ENCODE measurements around the gene RTN4RL1. TPM values are rescaled to one million over a fixed set of nuclear protein-coding genes. Genes with fewer than 3 reads are reported as not detected.

Gene RTN4RL1
- total and polyA plus RNA-seq, 2 of the 13 experiments (the other 11 are each of a cell fraction or from before 2014, with no cell fraction given): 0.01 TPM; not detected in 1

DNA sequence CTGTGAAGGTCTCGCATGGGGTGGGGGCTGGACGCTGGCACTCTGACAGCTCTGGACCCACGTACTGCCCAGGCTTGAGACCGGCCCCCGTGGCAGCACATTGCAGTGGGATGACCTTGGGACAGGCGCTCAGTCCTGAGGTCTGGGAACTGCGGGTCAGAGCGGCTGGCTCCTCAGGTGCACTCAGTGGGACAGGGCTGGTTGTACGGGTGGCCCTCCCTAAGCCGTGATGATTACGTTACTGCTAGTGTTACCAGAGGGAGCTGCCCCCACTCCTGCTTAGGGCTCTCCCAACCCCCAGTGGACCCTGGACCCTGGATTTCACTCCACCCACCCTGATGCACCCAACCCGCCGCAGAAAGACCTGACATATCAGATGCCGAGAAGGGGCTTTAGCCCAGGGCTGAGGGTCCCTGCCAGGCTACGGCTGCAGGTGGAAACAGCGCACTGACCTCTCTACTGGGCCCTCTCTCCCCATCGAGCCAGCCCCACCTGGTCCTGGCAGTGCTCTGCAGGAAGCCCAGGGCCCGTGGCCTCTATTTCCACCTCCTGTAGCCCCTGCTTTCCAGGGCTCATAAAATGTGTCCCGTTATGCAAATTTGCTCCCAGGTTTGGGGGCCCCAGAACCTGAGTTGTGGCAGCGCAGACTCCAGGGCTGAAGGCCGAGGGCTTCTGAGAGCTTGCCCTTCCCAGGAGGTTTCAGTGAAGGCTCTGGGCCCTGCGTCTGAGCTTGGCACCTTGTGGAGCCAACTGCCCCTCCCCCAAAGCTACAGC is 77.2 kb downstream of the RTN4RL1 start (continued):
- TF ChIP-seq, protein P1, sequence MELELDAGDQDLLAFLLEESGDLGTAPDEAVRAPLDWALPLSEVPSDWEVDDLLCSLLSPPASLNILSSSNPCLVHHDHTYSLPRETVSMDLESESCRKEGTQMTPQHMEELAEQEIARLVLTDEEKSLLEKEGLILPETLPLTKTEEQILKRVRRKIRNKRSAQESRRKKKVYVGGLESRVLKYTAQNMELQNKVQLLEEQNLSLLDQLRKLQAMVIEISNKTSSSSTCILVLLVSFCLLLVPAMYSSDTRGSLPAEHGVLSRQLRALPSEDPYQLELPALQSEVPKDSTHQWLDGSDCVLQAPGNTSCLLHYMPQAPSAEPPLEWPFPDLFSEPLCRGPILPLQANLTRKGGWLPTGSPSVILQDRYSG (CRISPR knock-in tag; IDR thresholded peaks at IDR 0.05): no peak
- no peak for TF ChIP-seq SRSF4 (IDR thresholded peaks at IDR 0.05; ENCODE audit: low read depth, low read length, poor library complexity, severe bottlenecking)
- TF ChIP-seq BORCS8-MEF2B (CRISPR knock-in tag; IDR thresholded peaks at IDR 0.05): 0 out of 2 replicates have a peak, but pooled peaks have one; percentile 13
- 0 out of 2 replicates have a peak, but pooled peaks have one; percentile 54 for TF ChIP-seq ZNF292 (CRISPR knock-in tag; IDR thresholded peaks at IDR 0.05; ENCODE audit: borderline replicate concordance, low read depth)
- TF ChIP-seq, protein P2, sequence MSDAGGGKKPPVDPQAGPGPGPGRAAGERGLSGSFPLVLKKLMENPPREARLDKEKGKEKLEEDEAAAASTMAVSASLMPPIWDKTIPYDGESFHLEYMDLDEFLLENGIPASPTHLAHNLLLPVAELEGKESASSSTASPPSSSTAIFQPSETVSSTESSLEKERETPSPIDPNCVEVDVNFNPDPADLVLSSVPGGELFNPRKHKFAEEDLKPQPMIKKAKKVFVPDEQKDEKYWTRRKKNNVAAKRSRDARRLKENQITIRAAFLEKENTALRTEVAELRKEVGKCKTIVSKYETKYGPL (CRISPR knock-in tag; IDR thresholded peaks at IDR 0.05): no peak
- TF ChIP-seq ZNF350 (CRISPR knock-in tag; IDR thresholded peaks at IDR 0.05; ENCODE audit: borderline replicate concordance, low read depth): peak; percentile 30; the same call in 1 of the 2 replicates
- no peak for TF ChIP-seq POLR2G (IDR thresholded peaks at IDR 0.05; ENCODE audit: low read depth, low read length)
- TF ChIP-seq ZNF34 (CRISPR knock-in tag; IDR thresholded peaks at IDR 0.05; ENCODE audit: borderline replicate concordance): no peak
- TF ChIP-seq, protein P3, sequence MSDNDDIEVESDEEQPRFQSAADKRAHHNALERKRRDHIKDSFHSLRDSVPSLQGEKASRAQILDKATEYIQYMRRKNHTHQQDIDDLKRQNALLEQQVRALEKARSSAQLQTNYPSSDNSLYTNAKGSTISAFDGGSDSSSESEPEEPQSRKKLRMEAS (IDR thresholded peaks at IDR 0.05): peak; percentile 11; the same call in 1 of the 2 replicates
- TF ChIP-seq, protein P4, sequence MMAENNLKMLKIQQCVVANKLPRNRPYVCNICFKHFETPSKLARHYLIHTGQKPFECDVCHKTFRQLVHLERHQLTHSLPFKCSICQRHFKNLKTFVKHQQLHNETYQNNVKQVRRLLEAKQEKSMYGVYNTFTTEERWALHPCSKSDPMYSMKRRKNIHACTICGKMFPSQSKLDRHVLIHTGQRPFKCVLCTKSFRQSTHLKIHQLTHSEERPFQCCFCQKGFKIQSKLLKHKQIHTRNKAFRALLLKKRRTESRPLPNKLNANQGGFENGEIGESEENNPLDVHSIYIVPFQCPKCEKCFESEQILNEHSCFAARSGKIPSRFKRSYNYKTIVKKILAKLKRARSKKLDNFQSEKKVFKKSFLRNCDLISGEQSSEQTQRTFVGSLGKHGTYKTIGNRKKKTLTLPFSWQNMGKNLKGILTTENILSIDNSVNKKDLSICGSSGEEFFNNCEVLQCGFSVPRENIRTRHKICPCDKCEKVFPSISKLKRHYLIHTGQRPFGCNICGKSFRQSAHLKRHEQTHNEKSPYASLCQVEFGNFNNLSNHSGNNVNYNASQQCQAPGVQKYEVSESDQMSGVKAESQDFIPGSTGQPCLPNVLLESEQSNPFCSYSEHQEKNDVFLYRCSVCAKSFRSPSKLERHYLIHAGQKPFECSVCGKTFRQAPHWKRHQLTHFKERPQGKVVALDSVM (CRISPR knock-in tag; IDR thresholded peaks at IDR 0.05): no peak
- TF ChIP-seq PLRG1 (conservative IDR thresholded peaks at IDR 0.05): no peak
- TF ChIP-seq, protein P5, sequence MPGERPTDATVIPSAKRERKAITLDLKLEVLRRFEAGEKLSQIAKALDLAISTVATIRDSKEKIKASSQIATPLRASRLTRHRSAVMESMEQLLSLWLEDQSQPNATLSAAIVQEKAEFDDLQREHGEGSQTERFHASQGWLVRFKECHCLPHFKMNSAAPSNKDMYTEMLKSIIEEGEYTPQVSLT (CRISPR knock-in tag; IDR thresholded peaks at IDR 0.05; ENCODE audit: borderline replicate concordance, low read depth): no peak
- no peak for TF ChIP-seq GABPB1 (CRISPR knock-in tag; IDR thresholded peaks at IDR 0.05)
- TF ChIP-seq ZNF792 (CRISPR knock-in tag; IDR thresholded peaks at IDR 0.05): no peak
- TF ChIP-seq ZNF317 (CRISPR knock-in tag; IDR thresholded peaks at IDR 0.05): no peak
- TF ChIP-seq, protein P6, sequence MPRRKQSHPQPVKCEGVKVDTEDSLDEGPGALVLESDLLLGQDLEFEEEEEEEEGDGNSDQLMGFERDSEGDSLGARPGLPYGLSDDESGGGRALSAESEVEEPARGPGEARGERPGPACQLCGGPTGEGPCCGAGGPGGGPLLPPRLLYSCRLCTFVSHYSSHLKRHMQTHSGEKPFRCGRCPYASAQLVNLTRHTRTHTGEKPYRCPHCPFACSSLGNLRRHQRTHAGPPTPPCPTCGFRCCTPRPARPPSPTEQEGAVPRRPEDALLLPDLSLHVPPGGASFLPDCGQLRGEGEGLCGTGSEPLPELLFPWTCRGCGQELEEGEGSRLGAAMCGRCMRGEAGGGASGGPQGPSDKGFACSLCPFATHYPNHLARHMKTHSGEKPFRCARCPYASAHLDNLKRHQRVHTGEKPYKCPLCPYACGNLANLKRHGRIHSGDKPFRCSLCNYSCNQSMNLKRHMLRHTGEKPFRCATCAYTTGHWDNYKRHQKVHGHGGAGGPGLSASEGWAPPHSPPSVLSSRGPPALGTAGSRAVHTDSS (CRISPR knock-in tag; conservative IDR thresholded peaks at IDR 0.05): no peak
- TF ChIP-seq, protein P7, sequence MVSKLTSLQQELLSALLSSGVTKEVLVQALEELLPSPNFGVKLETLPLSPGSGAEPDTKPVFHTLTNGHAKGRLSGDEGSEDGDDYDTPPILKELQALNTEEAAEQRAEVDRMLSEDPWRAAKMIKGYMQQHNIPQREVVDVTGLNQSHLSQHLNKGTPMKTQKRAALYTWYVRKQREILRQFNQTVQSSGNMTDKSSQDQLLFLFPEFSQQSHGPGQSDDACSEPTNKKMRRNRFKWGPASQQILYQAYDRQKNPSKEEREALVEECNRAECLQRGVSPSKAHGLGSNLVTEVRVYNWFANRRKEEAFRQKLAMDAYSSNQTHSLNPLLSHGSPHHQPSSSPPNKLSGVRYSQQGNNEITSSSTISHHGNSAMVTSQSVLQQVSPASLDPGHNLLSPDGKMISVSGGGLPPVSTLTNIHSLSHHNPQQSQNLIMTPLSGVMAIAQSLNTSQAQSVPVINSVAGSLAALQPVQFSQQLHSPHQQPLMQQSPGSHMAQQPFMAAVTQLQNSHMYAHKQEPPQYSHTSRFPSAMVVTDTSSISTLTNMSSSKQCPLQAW (CRISPR knock-in tag; IDR thresholded peaks at IDR 0.05): peak; percentile 61; the same call in 1 of the 2 replicates
- TF ChIP-seq ZBTB3 (CRISPR knock-in tag; IDR thresholded peaks at IDR 0.05; ENCODE audit: borderline replicate concordance, low read depth): no peak
- 0 out of 2 replicates have a peak, but pooled peaks have one; percentile 11 for TF ChIP-seq ZNF629 (CRISPR knock-in tag; conservative IDR thresholded peaks at IDR 0.05)
- TF ChIP-seq NR2C2 (CRISPR knock-in tag; IDR thresholded peaks at IDR 0.05; ENCODE audit: borderline replicate concordance): no peak
- TF ChIP-seq NCOR1 (IDR thresholded peaks at IDR 0.05; ENCODE audit: borderline replicate concordance, low read length): peak; percentile 63
- no peak for TF ChIP-seq RFX1 (IDR thresholded peaks at IDR 0.05)

Measured in HepG2 (cell line).